ENCODE data around the gene GPR151. TPM values are rescaled to one million over a fixed set of nuclear protein-coding genes. Genes with fewer than 3 reads are reported as not detected.

Gene GPR151
- total RNA-seq, 3 donors from 2014 or later (not counting 1 experiment from before 2014, with no cell fraction given), result not detected

DNA sequence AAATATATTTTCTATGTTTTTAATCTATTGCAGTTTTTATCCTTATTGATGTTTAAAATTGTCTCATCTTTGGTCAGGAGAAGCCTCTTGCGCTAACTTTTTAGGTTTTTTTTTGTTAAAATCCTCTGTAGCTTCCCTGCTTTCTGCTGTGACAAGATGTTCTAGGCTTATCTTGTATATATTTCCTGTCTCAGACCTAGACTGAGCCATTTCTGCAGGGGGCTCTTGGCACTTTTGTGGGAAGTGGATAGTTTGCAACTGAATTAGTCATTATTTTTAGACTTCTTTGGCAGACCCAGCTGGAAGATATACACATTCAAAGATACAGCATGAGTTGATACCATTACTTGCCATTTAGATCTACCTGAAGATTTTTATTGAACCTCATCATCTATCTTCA is 40.1 kb downstream of the GPR151 start:
- no peaks in the 10 kb centered on the region for H3K27me3 Mint-ChIP-seq (ENCODE audit: low read depth in 2 of 2)
- H3K36me3 Mint-ChIP-seq, result peaks cover 24% of the 10 kb centered on the region
- Histone ChIP-seq H3K36me3 (ENCODE audit: control insufficient read depth, insufficient read depth, low read length) (peaks cover 58% of the 10 kb centered on the region), H3K9me3 (ENCODE audit: control insufficient read depth, insufficient read depth, low read length) (no peaks in the 10 kb centered on the region), H3K27ac (ENCODE audit: low read length) (no peak overlapping the region), H3K4me3 (ENCODE audit: low read length) (no peak overlapping the region), H3K4me1 (ENCODE audit: control insufficient read depth, insufficient read depth, low read length) (no peaks in the 10 kb centered on the region), H3K27me3 (ENCODE audit: control insufficient read depth, insufficient read depth, low read length) (no peaks in the 10 kb centered on the region)
- 100% methylated on average over 1 of the region's 1 CpG for WGBS (ENCODE audit: insufficient coverage)
- TF ChIP-seq, protein P1, sequence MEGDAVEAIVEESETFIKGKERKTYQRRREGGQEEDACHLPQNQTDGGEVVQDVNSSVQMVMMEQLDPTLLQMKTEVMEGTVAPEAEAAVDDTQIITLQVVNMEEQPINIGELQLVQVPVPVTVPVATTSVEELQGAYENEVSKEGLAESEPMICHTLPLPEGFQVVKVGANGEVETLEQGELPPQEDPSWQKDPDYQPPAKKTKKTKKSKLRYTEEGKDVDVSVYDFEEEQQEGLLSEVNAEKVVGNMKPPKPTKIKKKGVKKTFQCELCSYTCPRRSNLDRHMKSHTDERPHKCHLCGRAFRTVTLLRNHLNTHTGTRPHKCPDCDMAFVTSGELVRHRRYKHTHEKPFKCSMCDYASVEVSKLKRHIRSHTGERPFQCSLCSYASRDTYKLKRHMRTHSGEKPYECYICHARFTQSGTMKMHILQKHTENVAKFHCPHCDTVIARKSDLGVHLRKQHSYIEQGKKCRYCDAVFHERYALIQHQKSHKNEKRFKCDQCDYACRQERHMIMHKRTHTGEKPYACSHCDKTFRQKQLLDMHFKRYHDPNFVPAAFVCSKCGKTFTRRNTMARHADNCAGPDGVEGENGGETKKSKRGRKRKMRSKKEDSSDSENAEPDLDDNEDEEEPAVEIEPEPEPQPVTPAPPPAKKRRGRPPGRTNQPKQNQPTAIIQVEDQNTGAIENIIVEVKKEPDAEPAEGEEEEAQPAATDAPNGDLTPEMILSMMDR (IDR thresholded peaks at IDR 0.05), result no peak
- peaks cover 0 to 5% of the 10 kb centered on the region in 2 donors for H3K4me1 Mint-ChIP-seq
- H3K27ac Mint-ChIP-seq, result no peak overlapping the region
- no peak for ATAC-seq
- intact Hi-C loops (cut with micrococcal nuclease), result no loop called here
- H3K9me3 Mint-ChIP-seq, result no peaks in the 10 kb centered on the region
- no peak overlapping the region for H3K4me3 Mint-ChIP-seq
- no peak for DNase-seq

DNA sequence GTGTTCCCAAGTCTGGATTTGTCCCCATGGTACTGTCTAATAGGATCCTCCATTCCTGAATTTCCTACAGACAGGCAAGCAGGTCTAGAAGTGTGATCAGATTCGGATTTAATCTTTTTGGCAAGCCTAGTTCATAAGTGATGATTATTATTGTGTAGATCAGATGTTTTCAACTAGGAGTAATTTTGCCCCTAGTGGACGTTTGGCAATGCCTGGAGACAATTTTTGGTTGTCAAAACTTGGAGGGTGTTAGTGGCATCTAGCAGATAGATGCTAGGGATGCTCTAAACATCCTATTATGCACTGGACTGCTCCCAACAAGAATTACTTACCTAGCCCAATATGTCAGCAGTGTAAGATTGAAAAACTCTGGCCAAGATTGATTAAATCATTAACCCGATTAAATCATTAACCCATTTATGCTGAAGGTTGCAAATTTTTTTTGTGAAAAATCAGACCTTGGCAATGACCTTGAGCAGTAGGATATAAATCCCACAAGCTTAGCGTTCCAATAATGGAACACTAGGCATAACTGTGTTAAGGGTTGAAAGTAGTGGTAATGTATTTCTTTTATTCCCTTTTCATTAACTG is 40.7 kb downstream of the GPR151 start:
- Mint-ChIP-seq H3K4me1 (peaks cover 0 to 5% of the 10 kb centered on the region in 2 donors), H3K27ac (no peak overlapping the region), H3K4me3 (no peak overlapping the region), H3K27me3 (ENCODE audit: low read depth in 2 of 2) (no peaks in the 10 kb centered on the region), H3K9me3 (no peaks in the 10 kb centered on the region), H3K36me3 (peaks cover 20% of the 10 kb centered on the region)
- H3K27me3 ChIP-seq (ENCODE audit: control insufficient read depth, insufficient read depth, low read length), result no peaks in the 10 kb centered on the region
- 85% methylated on average over 3 of the region's 4 CpGs for WGBS (ENCODE audit: insufficient coverage)
- intact Hi-C loops (cut with micrococcal nuclease), result no loop called here
- no peak overlapping the region for H3K4me3 ChIP-seq (ENCODE audit: low read length)
- ATAC-seq (no peak), DNase-seq (no peak)
- H3K36me3 ChIP-seq (ENCODE audit: control insufficient read depth, insufficient read depth, low read length), result peaks cover 60% of the 10 kb centered on the region
- TF ChIP-seq, protein P1 (IDR thresholded peaks at IDR 0.05), result no peak
- H3K9me3 ChIP-seq (ENCODE audit: control insufficient read depth, insufficient read depth, low read length), result no peaks in the 10 kb centered on the region
- H3K4me1 ChIP-seq (ENCODE audit: control insufficient read depth, insufficient read depth, low read length), result no peaks in the 10 kb centered on the region
- no peak overlapping the region for H3K27ac ChIP-seq (ENCODE audit: low read length)

DNA sequence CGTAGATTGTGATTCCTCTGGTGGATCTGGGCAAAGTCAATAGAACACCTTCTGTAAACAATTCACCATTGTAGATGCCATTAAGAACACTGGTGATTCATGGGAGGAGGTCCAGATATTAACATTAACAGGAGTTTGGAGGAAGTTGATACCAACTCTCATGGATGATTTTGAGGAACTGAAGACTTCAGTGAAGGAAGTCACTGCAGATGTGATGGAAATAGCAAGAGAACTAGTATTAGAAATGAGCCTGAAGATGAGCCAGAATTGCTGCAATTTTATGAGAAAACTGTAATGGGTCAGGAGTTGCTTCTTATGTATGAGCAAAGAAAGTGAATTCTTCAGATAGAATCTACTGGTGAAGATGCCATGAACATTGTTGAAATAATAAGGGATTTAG is 41.9 kb downstream of the GPR151 start:
- H3K4me3 ChIP-seq (ENCODE audit: low read length), result no peak overlapping the region
- TF ChIP-seq, protein P1 (IDR thresholded peaks at IDR 0.05), result no peak
- Mint-ChIP-seq H3K9me3 (no peaks in the 10 kb centered on the region), H3K27me3 (ENCODE audit: low read depth in 2 of 2) (no peaks in the 10 kb centered on the region), H3K4me3 (no peak overlapping the region), H3K27ac (no peak overlapping the region), H3K36me3 (peaks cover 14% of the 10 kb centered on the region), H3K4me1 (peaks cover 0 to 5% of the 10 kb centered on the region in 2 donors)
- H3K27me3 ChIP-seq (ENCODE audit: control insufficient read depth, insufficient read depth, low read length), result no peaks in the 10 kb centered on the region
- WGBS (ENCODE audit: insufficient coverage), result 100% methylated on average over 1 of the region's 1 CpG
- no peaks in the 10 kb centered on the region for H3K4me1 ChIP-seq (ENCODE audit: control insufficient read depth, insufficient read depth, low read length)
- H3K27ac ChIP-seq (ENCODE audit: low read length), result no peak overlapping the region
- peaks cover 65% of the 10 kb centered on the region for H3K36me3 ChIP-seq (ENCODE audit: control insufficient read depth, insufficient read depth, low read length)
- DNase-seq (no peak), ATAC-seq (no peak)
- no peaks in the 10 kb centered on the region for H3K9me3 ChIP-seq (ENCODE audit: control insufficient read depth, insufficient read depth, low read length)
- intact Hi-C loops (cut with micrococcal nuclease), result no loop called here

DNA sequence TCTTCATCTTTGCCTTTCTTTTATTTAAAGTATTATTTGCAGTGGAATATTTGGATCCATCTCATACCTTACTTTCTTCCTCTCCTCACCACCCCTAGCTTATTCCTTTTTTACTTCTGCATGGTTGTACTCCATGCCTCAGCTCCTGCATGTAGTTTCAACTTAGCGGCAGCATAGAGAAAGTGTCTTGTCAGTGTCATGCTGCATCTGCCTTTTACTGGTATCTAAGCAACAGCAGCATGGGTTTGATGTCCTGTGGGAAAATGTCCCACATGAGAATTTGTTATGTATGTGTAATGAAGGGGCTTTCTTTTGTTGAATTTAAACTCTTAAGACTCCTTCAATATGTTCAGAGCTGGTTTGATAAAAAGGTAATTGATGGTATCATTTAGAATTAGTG is 48.2 kb downstream of the GPR151 start:
- no peak overlapping the region for H3K4me3 ChIP-seq (ENCODE audit: low read length)
- no peaks in the 10 kb centered on the region for H3K4me1 ChIP-seq (ENCODE audit: control insufficient read depth, insufficient read depth, low read length)
- H3K27me3 ChIP-seq (ENCODE audit: control insufficient read depth, insufficient read depth, low read length), result no peaks in the 10 kb centered on the region
- no peak overlapping the region for H3K4me3 Mint-ChIP-seq
- TF ChIP-seq, protein P1 (IDR thresholded peaks at IDR 0.05), result no peak
- WGBS (ENCODE audit: insufficient coverage), result 100% methylated on average over 1 of the region's 1 CpG
- H3K27me3 Mint-ChIP-seq (ENCODE audit: low read depth in 2 of 2), result no peaks in the 10 kb centered on the region
- H3K9me3 Mint-ChIP-seq, result no peaks in the 10 kb centered on the region
- intact Hi-C loops (cut with micrococcal nuclease), result no loop called here
- peaks cover 74% of the 10 kb centered on the region for H3K36me3 ChIP-seq (ENCODE audit: control insufficient read depth, insufficient read depth, low read length)
- peak overlapping the region in 1 of 2 donors; percentile 9 for H3K27ac Mint-ChIP-seq
- no peak for DNase-seq
- no peak for ATAC-seq
- H3K9me3 ChIP-seq (ENCODE audit: control insufficient read depth, insufficient read depth, low read length), result no peaks in the 10 kb centered on the region
- peaks cover 16% of the 10 kb centered on the region for H3K36me3 Mint-ChIP-seq
- no peak overlapping the region for H3K27ac ChIP-seq (ENCODE audit: low read length)
- peaks cover 0 to 14% of the 10 kb centered on the region in 2 donors for H3K4me1 Mint-ChIP-seq
